GM19395 (cell line): ENCODE data around the gene ACBD6.

Experiments used
- ATAC-seq: cut with Tn5 transposase; IDR thresholded peaks from one replicate; pipeline ENCODE4 v1.9.1; 2021; ENCODE audit warnings: mild to moderate bottlenecking, moderate library complexity; ENCODE audit not compliant: unreplicated experiment

The ACBD6 gene

DNA sequence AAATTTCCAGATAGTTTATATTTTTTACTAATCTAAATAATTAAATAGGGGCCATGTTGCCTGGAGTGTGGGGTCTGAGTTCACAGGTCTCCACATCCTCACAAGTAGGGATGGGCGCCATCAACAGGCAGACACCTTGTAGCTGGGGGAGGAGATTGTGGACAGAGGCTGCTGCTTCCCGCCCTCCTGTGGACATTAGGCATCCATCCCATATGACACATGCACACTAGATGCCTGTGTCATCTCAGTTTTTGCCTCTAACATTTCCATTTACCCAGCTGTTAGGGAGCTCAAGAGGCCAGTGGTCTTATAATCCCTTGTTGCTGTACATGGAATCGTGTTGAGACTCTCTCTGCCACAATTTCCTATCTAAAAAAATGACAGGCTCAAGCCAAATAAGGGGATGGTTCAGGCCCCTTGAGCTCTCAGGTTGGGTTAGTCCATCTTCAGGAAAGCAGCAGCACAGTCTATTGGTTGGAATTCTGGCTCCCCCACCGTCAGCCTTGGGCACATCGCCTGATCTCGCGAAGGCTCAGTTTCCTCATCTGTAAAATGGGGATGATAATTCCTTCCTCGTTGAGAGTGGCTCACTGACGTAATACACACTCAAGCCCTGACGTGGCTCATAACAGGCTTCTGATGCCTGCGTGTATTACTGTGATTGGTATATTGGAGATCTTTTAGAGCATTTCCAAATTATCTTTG lies 258.7 kb downstream of the ACBD6 start:
- no peak for ATAC-seq

DNA sequence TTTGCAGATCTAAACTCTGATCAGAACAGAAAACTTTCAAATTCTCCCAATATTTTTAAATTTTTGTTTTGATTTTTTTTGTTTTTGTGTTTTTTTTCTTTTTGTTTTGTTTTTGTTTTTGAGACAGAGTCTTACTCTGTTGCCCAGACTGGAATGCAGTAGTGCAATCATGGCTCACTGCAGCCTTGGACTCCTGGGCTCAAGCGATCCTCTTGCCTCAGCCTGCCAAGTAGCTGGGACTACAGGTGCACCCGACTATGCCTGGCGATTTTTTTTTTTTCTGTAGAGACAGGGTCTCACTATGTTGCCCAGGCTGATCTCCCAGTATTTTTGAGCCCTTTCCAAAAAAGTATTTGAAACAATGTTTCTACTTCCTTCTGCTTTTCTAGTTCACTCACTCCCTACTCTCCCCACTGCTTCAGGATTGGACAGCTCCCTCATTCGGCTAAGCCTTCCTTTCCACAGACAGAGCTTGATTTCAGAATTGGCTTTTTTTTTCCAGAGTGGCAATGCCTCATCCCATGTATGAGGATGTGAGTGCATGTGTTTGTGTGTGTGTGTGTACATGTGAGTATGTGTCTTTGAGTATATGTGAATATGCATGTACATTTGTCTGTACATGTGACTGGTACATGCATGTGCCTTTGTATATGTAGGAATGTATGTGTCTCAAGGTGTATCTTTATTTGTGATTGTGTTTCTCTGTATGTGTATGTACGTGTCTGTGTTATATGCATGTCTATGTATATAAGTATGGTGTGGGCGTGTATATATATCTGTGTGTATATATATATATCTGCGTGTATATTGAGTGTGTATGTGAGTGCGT lies 260.4 kb downstream of the ACBD6 start:
- no peak for ATAC-seq

DNA sequence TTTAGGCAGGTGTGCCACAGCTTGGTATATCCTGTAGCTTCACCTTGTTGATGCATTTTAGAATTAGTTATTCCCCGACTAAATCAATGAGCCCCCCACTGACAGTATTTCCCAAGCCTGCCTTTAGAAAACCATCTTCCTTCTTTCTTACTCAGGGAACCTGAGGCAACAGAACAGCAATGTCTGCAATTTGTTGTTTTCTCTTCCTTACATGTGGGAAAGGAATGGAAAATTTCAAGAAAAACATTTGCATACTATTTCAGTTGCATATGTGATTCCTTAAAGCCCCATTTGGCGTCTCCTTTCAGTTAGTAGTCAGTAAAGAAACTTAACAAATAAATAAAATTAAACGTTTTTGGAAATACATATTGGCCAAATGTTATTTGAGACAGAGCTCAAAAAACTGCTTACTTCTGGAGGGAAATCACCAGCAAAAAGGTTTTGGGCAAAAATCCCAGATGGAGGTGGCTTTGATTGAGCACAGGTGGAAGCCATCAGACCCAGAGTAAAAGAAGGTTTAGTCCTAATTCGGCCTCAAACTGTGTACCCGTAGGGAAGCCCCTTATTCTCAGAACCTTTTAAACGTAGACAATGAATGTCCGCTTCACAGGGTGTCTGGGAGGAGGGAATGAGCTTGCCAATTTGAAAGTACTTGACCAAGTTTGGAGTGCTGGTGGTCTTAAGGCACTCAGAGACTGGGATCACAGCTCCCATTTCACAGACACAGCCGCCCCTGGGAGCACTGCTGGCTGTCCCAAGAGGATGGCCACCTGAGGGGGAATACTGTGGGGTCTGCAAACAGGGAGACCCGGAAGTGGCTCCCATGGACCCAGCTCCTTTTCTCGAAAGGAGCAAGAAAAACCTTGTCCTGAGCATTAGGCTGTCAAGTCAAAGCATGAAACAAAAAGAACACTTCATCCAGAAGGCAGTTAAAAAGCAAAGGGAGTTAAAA lies 263.0 kb downstream of the ACBD6 start:
- no peak for ATAC-seq

DNA sequence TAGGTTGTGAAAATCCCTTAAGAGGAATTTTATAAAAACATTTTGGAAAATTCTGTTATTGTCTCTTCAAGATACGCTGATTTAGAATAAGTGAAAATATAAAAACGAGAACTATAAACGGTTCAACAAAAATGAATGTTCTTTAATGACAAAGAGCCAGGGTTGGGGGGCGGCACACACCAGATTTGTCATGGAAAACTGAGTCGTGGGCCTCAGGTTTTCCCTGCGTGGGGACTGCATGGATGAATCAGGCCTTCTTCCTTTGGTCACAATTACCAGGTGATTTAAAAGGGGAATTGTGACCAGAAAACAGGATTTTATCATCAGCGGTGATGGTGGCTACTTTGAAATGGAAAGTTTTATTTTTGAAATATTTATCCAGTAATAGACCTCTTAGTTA lies 263.7 kb downstream of the ACBD6 start:
- ATAC-seq: no peak
